Measurements from ENCODE around the gene POLR2C.

POLR2C gene

DNA sequence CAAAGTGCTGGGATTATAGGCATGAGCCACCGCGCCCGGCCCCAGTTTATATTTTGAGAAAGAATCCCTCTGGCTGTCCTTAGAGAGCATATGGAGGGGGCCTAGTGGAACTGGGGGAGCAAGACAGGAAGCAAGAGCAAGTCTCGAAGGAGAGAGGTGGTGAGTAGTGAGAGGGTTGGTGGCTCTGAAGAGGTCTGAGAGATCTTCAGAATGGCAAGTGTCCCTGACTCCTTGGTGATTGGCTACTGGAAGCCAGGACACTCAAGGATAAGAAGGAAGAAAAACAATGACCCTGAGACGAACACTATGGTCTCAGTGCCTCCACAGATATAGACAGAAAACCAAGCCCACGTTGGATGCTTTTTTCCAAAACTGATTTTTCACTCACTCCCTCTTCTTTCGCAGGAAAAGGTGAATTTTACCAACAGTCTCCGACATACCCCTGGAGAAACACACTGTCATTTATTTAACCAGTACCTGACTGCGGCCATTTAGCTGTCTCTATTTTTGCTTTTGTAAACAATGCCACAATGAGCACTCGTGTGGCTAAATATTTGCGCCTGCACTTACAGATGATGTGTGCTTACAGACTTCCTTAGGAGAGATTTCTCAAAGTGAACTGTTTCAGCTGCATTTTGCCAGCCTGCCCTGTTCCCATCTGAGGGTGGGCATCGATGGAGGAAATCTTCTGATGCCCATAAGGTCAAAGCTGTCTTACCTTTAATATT is 39.7 kb downstream of the POLR2C start:
- WGBS, 2 experiments, result 88 to 90% methylated on average over 12 of the region's 12 CpGs
- H3K4me3 ChIP-seq (ENCODE audit: insufficient read depth, low read depth, low read length), result no peak overlapping the region
- H3K4me1 ChIP-seq (ENCODE audit: control insufficient read depth, insufficient read depth, low read length), result peaks cover 2% of the 10 kb centered on the region
- H3K27me3 ChIP-seq (ENCODE audit: control insufficient read depth, insufficient read depth, low read length, poor library complexity, severe bottlenecking), result no peaks in the 10 kb centered on the region
- H3K9me3 ChIP-seq (ENCODE audit: control insufficient read depth, low read length), result no peaks in the 10 kb centered on the region
- no peak overlapping the region for H3K27ac ChIP-seq (ENCODE audit: insufficient read depth, low read depth, low read length, poor library complexity, severe bottlenecking)
- H3K36me3 ChIP-seq (ENCODE audit: control insufficient read depth, insufficient read depth, low read length), result no peaks in the 10 kb centered on the region

DNA sequence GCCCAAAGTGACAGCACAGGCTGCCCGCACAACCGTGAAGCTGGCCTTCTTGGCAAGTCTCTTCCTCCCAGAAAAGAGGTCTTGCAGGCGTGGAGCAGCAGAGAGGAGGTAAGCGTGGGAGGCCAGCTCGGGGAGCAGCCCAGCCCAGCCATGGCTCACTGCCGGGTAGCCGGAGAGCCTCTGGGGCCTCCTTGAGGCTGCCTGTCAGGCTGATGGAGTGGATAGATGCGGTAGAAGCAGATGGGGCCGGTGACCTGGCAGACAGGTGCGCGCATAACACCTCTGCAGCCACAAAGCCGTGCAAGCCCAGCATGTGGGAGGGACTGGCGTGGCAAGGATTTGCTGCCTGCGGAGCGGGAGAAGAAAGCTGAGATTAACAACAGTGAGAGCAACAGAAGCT is 40.9 kb downstream of the POLR2C start:
- Histone ChIP-seq H3K4me3 (ENCODE audit: insufficient read depth, low read depth, low read length) (no peak overlapping the region), H3K36me3 (ENCODE audit: control insufficient read depth, insufficient read depth, low read length) (no peaks in the 10 kb centered on the region), H3K27me3 (ENCODE audit: control insufficient read depth, insufficient read depth, low read length, poor library complexity, severe bottlenecking) (no peaks in the 10 kb centered on the region), H3K27ac (ENCODE audit: insufficient read depth, low read depth, low read length, poor library complexity, severe bottlenecking) (no peak overlapping the region), H3K4me1 (ENCODE audit: control insufficient read depth, insufficient read depth, low read length) (peaks cover 7% of the 10 kb centered on the region), H3K9me3 (ENCODE audit: control insufficient read depth, low read length) (no peaks in the 10 kb centered on the region)
- WGBS, 2 experiments, result 78% methylated on average over 15 of the region's 15 CpGs

- no peak overlapping the region for H3K27ac ChIP-seq (ENCODE audit: insufficient read depth, low read depth, low read length, poor library complexity, severe bottlenecking)
- H3K27me3 ChIP-seq (ENCODE audit: control insufficient read depth, insufficient read depth, low read length, poor library complexity, severe bottlenecking), result no peaks in the 10 kb centered on the region
- 90 to 96% methylated on average over 5 of the region's 6 CpGs for WGBS, 2 experiments
- no peaks in the 10 kb centered on the region for H3K9me3 ChIP-seq (ENCODE audit: control insufficient read depth, low read length)
- no peak overlapping the region for H3K4me3 ChIP-seq (ENCODE audit: insufficient read depth, low read depth, low read length)
- H3K36me3 ChIP-seq (ENCODE audit: control insufficient read depth, insufficient read depth, low read length), result no peaks in the 10 kb centered on the region
- peaks cover 7% of the 10 kb centered on the region for H3K4me1 ChIP-seq (ENCODE audit: control insufficient read depth, insufficient read depth, low read length)
Measured at GRCh38 chr16:57504001-57504400, 41.5 kb downstream of the POLR2C start.

GRCh38 chr16:57504491-57504890 is 42.0 kb downstream of the POLR2C start:
- Histone ChIP-seq H3K9me3 (ENCODE audit: control insufficient read depth, low read length) (no peaks in the 10 kb centered on the region), H3K27ac (ENCODE audit: insufficient read depth, low read depth, low read length, poor library complexity, severe bottlenecking) (no peak overlapping the region), H3K4me1 (ENCODE audit: control insufficient read depth, insufficient read depth, low read length) (peaks cover 7% of the 10 kb centered on the region), H3K27me3 (ENCODE audit: control insufficient read depth, insufficient read depth, low read length, poor library complexity, severe bottlenecking) (no peaks in the 10 kb centered on the region), H3K36me3 (ENCODE audit: control insufficient read depth, insufficient read depth, low read length) (no peaks in the 10 kb centered on the region), H3K4me3 (ENCODE audit: insufficient read depth, low read depth, low read length) (no peak overlapping the region)
- 92 to 94% methylated on average over 5 of the region's 5 CpGs for WGBS, 2 experiments

DNA sequence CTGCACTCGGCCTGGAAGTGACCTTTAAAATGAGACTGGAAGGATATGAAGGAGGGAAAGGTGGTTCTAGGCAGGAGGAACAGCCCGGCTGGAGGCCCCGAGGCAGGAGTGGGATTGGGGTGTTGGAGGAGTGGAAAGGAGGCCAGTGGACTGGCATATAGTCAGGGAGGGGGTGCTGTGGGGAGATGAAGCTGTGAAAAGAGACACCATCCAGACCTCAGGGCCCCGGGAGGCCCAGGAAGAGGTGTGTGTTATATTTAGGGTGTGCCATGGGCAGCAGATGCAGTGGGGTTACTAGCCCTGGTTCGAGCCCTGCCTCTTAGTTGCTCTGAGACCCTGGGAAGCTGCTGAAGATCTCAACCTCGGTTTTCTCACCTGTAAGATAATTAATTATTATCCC is 42.7 kb downstream of the POLR2C start:
- H3K9me3 ChIP-seq (ENCODE audit: control insufficient read depth, low read length), result no peaks in the 10 kb centered on the region
- H3K27ac ChIP-seq (ENCODE audit: insufficient read depth, low read depth, low read length, poor library complexity, severe bottlenecking), result no peak overlapping the region
- H3K27me3 ChIP-seq (ENCODE audit: control insufficient read depth, insufficient read depth, low read length, poor library complexity, severe bottlenecking), result no peaks in the 10 kb centered on the region
- 87 to 88% methylated on average over 6 of the region's 6 CpGs for WGBS, 2 experiments
- no peak overlapping the region for H3K4me3 ChIP-seq (ENCODE audit: insufficient read depth, low read depth, low read length)
- no peaks in the 10 kb centered on the region for H3K36me3 ChIP-seq (ENCODE audit: control insufficient read depth, insufficient read depth, low read length)
- peaks cover 7% of the 10 kb centered on the region for H3K4me1 ChIP-seq (ENCODE audit: control insufficient read depth, insufficient read depth, low read length)

GRCh38 chr16:57507136-57508034 is 44.9 kb downstream of the POLR2C start:
- H3K36me3 ChIP-seq (ENCODE audit: control insufficient read depth, insufficient read depth, low read length), result no peaks in the 10 kb centered on the region
- 43 to 48% methylated on average over 13 of the region's 13 CpGs for WGBS, 2 experiments
- no peaks in the 10 kb centered on the region for H3K9me3 ChIP-seq (ENCODE audit: control insufficient read depth, low read length)
- no peaks in the 10 kb centered on the region for H3K27me3 ChIP-seq (ENCODE audit: control insufficient read depth, insufficient read depth, low read length, poor library complexity, severe bottlenecking)
- H3K27ac ChIP-seq (ENCODE audit: insufficient read depth, low read depth, low read length, poor library complexity, severe bottlenecking), result no peak overlapping the region
- H3K4me3 ChIP-seq (ENCODE audit: insufficient read depth, low read depth, low read length), result no peak overlapping the region
- peaks cover 10% of the 10 kb centered on the region for H3K4me1 ChIP-seq (ENCODE audit: control insufficient read depth, insufficient read depth, low read length)

- Histone ChIP-seq H3K36me3 (ENCODE audit: control insufficient read depth, insufficient read depth, low read length) (no peaks in the 10 kb centered on the region), H3K9me3 (ENCODE audit: control insufficient read depth, low read length) (no peaks in the 10 kb centered on the region), H3K27ac (ENCODE audit: insufficient read depth, low read depth, low read length, poor library complexity, severe bottlenecking) (no peak overlapping the region), H3K27me3 (ENCODE audit: control insufficient read depth, insufficient read depth, low read length, poor library complexity, severe bottlenecking) (no peaks in the 10 kb centered on the region), H3K4me1 (ENCODE audit: control insufficient read depth, insufficient read depth, low read length) (peaks cover 10% of the 10 kb centered on the region), H3K4me3 (ENCODE audit: insufficient read depth, low read depth, low read length) (no peak overlapping the region)
- 75 to 82% methylated on average over 3 of the region's 3 CpGs for WGBS, 2 experiments
Measured at GRCh38 chr16:57508035-57508425, 45.6 kb downstream of the POLR2C start.

DNA sequence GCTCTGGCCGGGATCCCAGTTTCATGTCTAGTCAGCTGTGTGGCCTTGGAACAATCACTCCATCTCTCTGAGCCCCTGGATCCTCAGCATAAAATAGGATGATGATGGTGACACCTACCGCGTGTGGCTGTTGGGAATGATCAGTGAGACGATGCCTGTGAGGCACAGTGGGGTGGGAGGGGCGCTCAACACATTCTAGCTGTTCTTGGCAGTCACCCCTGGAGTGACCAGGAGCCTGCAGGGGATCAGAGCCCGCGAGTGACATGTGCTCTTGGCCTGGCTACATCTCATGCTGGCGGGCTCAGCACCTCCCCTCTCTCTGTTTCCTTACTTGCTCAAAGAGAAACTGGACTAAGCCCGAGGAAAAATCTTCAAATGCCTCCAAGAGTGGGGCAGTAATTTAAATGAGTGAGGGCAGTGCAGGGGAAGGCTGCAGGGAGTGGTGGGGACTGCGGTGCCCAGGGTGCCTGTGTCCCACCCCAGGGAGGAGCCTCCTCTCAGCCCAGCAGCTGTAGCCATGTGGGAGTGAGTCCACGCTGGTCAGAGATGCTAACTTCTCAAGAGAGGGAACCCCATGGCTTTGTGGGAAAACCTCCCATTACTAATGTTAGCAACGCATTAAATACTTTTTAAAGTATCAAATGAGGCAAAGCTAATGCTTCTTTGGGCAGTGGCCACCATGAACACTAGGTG is 46.9 kb downstream of the POLR2C start:
- no peak overlapping the region for H3K4me3 ChIP-seq (ENCODE audit: insufficient read depth, low read depth, low read length)
- no peaks in the 10 kb centered on the region for H3K9me3 ChIP-seq (ENCODE audit: control insufficient read depth, low read length)
- H3K36me3 ChIP-seq (ENCODE audit: control insufficient read depth, insufficient read depth, low read length), result no peaks in the 10 kb centered on the region
- 91 to 92% methylated on average over 12 of the region's 12 CpGs for WGBS, 2 experiments
- no peaks in the 10 kb centered on the region for H3K27me3 ChIP-seq (ENCODE audit: control insufficient read depth, insufficient read depth, low read length, poor library complexity, severe bottlenecking)
- no peak overlapping the region for H3K27ac ChIP-seq (ENCODE audit: insufficient read depth, low read depth, low read length, poor library complexity, severe bottlenecking)
- peaks cover 10% of the 10 kb centered on the region for H3K4me1 ChIP-seq (ENCODE audit: control insufficient read depth, insufficient read depth, low read length)

GRCh38 chr16:57510016-57510871 is 47.8 kb downstream of the POLR2C start:
- H3K27me3 ChIP-seq (ENCODE audit: control insufficient read depth, insufficient read depth, low read length, poor library complexity, severe bottlenecking), result no peaks in the 10 kb centered on the region
- H3K4me3 ChIP-seq (ENCODE audit: insufficient read depth, low read depth, low read length), result no peak overlapping the region
- H3K9me3 ChIP-seq (ENCODE audit: control insufficient read depth, low read length), result no peaks in the 10 kb centered on the region
- no peaks in the 10 kb centered on the region for H3K36me3 ChIP-seq (ENCODE audit: control insufficient read depth, insufficient read depth, low read length)
- H3K4me1 ChIP-seq (ENCODE audit: control insufficient read depth, insufficient read depth, low read length), result peaks cover 10% of the 10 kb centered on the region
- WGBS, 2 experiments, result 80 to 83% methylated on average over 10 of the region's 10 CpGs
- no peak overlapping the region for H3K27ac ChIP-seq (ENCODE audit: insufficient read depth, low read depth, low read length, poor library complexity, severe bottlenecking)

Measured in ectodermal cell (in vitro differentiated cells).